ENCODE measurements around the gene CDK5RAP2. TPM values are rescaled to one million over a fixed set of nuclear protein-coding genes. Genes with fewer than 3 reads are reported as not detected.

Gene CDK5RAP2
- total and polyA plus RNA-seq, 2 experiments from 2014 or later: 52.6 to 77.0 TPM

DNA sequence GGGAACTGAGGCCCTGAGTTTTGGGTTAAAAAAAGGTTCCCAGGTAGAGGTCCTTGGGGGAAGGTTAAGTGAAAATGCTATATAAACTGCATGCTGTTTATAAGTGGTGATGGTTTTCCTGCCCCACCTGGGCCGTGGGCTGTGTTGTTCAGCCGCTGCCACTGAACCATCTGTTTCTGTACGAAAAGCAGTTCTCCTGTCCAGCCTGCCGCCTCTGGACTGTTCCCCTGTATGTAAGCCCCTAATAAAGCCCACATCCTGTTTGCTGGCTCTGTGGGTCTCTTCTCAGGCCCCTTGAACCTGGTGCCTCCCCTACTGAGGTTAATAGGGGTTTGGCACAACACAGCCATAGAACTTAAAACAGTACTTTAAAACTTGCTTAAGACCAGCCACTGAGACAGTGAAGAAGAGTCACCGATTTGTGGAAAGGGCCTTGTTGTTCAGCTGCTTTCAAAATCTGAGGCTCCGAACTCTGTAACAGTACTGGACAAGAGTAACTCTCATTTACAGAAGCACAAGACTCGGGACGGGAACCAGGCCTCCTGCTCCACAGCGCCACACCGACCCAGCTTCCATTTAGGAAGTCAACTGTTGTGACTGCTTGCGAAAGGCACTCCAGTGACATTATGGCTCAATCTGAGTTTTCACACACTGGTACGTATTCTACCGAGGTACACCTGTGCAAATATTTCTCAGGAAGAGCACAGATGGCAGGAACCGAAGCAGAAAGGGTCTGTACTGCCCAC is 192.5 kb downstream of the CDK5RAP2 start:
- H3K9me2 ChIP-seq (ENCODE audit: insufficient read depth): no peaks in the 10 kb centered on the region
- peaks cover 11% of the 10 kb centered on the region; the same call in 1 of the 2 replicates for H3K36me3 ChIP-seq (ENCODE audit: low read depth)
- no peaks in the 10 kb centered on the region for H3K27me3 ChIP-seq (replicated peaks; ENCODE audit: insufficient read depth)
- no peaks in the 10 kb centered on the region for H3F3A ChIP-seq (ENCODE audit: insufficient read depth)
- H2AFZ ChIP-seq: no peak overlapping the region
- no peaks in the 10 kb centered on the region for H4K20me1 ChIP-seq (ENCODE audit: insufficient read depth)
- no peaks in the 10 kb centered on the region for H3K79me2 ChIP-seq (ENCODE audit: insufficient read depth)
- H3K4me3 ChIP-seq: no peak overlapping the region
- DNase-seq: no peak
- WGBS, 2 experiments (ENCODE audit: low coverage in 1 of 2, low lambda C conversion rate in 2 of 2, missing lambda C conversion rate in 2 of 2): 89 to 90% methylated on average over 14 of the region's 14 CpGs
- H3K4me1 ChIP-seq (ENCODE audit: insufficient read depth): peaks cover 8% of the 10 kb centered on the region; the same call in 1 of the 2 replicates
- no peak overlapping the region for H3K9ac ChIP-seq
- TF ChIP-seq EZH2 (IDR thresholded peaks at IDR 0.05; ENCODE audit: insufficient read depth, poor library complexity, severe bottlenecking) (no peak), EZH2phosphoT487 (IDR thresholded peaks at IDR 0.05; ENCODE audit: insufficient read depth, low read depth) (no peak)
- in situ Hi-C loops (cut with MboI): no loop called here
- no peaks in the 10 kb centered on the region for H3K9me3 ChIP-seq (ENCODE audit: low read depth)
- no peak overlapping the region for H3K4me2 ChIP-seq (ENCODE audit: unreplicated experiment)
- no peak overlapping the region for H3K27ac ChIP-seq

DNA sequence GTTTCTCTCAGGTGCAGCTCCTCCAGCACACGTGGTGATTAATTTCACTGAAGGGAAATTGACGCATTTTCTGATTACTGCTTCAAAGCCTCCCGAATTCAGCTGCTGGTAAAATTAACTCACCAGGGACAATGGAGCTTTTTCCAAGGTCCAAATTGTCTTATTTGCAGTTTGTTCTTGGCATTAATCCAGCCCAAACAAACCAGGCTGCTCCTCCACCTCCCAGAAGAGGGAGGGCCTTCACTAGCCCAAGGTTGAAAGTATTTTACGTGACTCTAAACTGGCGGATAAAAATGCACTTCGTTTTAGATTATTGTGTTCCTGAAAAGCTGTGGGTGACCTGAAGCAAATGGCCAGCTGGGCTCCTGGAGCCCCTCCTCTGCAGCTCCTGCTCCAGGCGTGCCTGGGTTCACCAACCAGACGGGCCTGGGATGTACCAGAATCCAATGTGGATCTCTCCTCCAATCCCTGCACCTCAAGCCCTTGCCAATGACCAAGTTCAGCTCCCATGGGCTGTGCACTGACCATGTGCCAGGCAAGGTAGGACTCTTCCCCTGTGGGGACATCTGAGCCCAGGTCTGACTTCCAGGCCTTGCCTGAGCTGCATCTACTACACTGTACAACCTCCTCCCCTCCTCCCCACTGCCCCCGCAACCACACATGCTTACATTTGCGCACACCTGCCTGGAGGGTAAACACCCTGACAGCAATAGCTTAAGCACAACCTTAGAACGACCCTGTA is 193.4 kb downstream of the CDK5RAP2 start:
- no peak overlapping the region for H2AFZ ChIP-seq
- no peak for TF ChIP-seq EZH2phosphoT487 (IDR thresholded peaks at IDR 0.05; ENCODE audit: insufficient read depth, low read depth)
- no peak for TF ChIP-seq EZH2 (IDR thresholded peaks at IDR 0.05; ENCODE audit: insufficient read depth, poor library complexity, severe bottlenecking)
- H3K79me2 ChIP-seq (ENCODE audit: insufficient read depth): no peaks in the 10 kb centered on the region
- H3K4me1 ChIP-seq (ENCODE audit: insufficient read depth): peaks cover 8% of the 10 kb centered on the region; the same call in 1 of the 2 replicates
- 70 to 77% methylated on average over 11 of the region's 11 CpGs for WGBS, 2 experiments (ENCODE audit: low coverage in 1 of 2, low lambda C conversion rate in 2 of 2, missing lambda C conversion rate in 2 of 2)
- H3K27me3 ChIP-seq (replicated peaks; ENCODE audit: insufficient read depth): no peaks in the 10 kb centered on the region
- no peak overlapping the region for H3K27ac ChIP-seq
- no peaks in the 10 kb centered on the region for H3K9me3 ChIP-seq (ENCODE audit: low read depth)
- no peaks in the 10 kb centered on the region for H3F3A ChIP-seq (ENCODE audit: insufficient read depth)
- in situ Hi-C loops (cut with MboI): no loop called here
- no peak overlapping the region for H3K4me3 ChIP-seq
- H3K9me2 ChIP-seq (ENCODE audit: insufficient read depth): no peaks in the 10 kb centered on the region
- H3K4me2 ChIP-seq (ENCODE audit: unreplicated experiment): no peak overlapping the region
- DNase-seq: no peak
- no peak overlapping the region for H3K9ac ChIP-seq
- 0 out of 2 replicates have a peak, but pooled peaks cover 6% of the 10 kb centered on the region for H3K36me3 ChIP-seq (ENCODE audit: low read depth)
- H4K20me1 ChIP-seq (ENCODE audit: insufficient read depth): no peaks in the 10 kb centered on the region

DNA sequence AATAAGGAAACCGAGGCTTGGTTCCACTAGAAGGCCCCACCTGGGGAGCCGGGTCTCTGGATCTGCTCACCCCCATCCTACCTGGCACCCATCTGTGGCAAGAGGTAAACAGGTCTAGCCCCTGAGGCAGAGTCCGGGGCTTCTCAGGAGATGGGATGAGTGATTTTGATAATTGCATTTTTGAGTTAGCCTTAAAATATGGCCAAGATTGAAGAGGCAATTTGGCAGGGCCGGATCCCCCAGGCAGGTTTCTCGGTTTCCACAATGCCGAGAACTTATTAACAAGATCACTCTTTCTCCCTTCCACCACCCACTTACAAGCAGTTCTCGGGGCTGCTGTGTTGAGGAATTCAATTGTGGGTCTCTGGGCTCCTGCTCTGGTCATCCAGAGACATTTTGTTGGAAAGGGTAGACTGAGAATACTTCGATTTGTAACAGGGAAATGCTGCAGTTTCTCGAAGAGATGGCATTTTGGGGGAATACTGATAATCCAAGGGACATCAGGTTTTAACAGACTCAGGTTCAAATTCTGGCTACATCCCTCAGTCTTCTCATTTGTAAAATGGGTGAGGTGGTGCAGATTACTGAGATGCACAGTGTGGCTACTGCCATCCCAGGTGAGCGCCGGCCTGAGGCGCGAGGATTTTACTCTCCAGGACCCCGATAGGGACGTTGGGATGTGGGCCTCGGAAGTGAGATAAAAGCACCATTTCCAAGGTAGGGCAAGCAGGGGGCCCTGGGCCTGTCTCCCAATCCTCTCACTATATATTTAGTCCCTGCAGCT is 194.2 kb downstream of the CDK5RAP2 start:
- no peaks in the 10 kb centered on the region for H3K9me2 ChIP-seq (ENCODE audit: insufficient read depth)
- H3K9ac ChIP-seq: no peak overlapping the region
- no peak overlapping the region for H3K4me2 ChIP-seq (ENCODE audit: unreplicated experiment)
- TF ChIP-seq EZH2 (IDR thresholded peaks at IDR 0.05; ENCODE audit: insufficient read depth, poor library complexity, severe bottlenecking) (no peak), EZH2phosphoT487 (IDR thresholded peaks at IDR 0.05; ENCODE audit: insufficient read depth, low read depth) (no peak)
- no peaks in the 10 kb centered on the region for H4K20me1 ChIP-seq (ENCODE audit: insufficient read depth)
- H3F3A ChIP-seq (ENCODE audit: insufficient read depth): no peaks in the 10 kb centered on the region
- H2AFZ ChIP-seq: no peak overlapping the region
- H3K9me3 ChIP-seq (ENCODE audit: low read depth): no peaks in the 10 kb centered on the region
- no peaks in the 10 kb centered on the region for H3K79me2 ChIP-seq (ENCODE audit: insufficient read depth)
- H3K36me3 ChIP-seq (ENCODE audit: low read depth): 0 out of 2 replicates have a peak, but pooled peaks cover 6% of the 10 kb centered on the region
- 92% methylated on average over 16 of the region's 16 CpGs for WGBS, 2 experiments (ENCODE audit: low coverage in 1 of 2, low lambda C conversion rate in 2 of 2, missing lambda C conversion rate in 2 of 2)
- H3K27me3 ChIP-seq (replicated peaks; ENCODE audit: insufficient read depth): no peaks in the 10 kb centered on the region
- H3K4me3 ChIP-seq: no peak overlapping the region
- no peak for DNase-seq
- in situ Hi-C loops (cut with MboI): no loop called here
- no peak overlapping the region for H3K27ac ChIP-seq
- H3K4me1 ChIP-seq (ENCODE audit: insufficient read depth): peaks cover 8% of the 10 kb centered on the region; the same call in 1 of the 2 replicates

DNA sequence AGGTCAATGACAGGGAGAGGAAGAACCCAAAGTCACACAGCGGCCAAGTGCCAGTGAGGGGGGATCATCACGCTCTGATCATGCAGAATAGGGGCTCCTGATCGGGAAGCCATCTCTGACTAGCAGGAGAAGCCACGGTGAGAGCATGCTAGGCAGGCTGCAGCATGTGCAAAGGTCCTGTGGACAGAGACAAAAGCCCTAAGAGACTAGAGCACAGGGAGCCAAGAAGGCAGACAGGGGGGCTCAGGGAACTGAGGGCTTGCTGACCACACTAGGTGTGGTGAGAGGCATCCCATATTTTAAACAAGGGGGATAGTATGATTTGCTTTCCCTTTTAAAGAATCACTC is 195.1 kb downstream of the CDK5RAP2 start:
- TF ChIP-seq EZH2phosphoT487 (IDR thresholded peaks at IDR 0.05; ENCODE audit: insufficient read depth, low read depth) (no peak), EZH2 (IDR thresholded peaks at IDR 0.05; ENCODE audit: insufficient read depth, poor library complexity, severe bottlenecking) (no peak)
- Histone ChIP-seq H3K9me2 (ENCODE audit: insufficient read depth) (no peaks in the 10 kb centered on the region), H3K4me2 (ENCODE audit: unreplicated experiment) (no peak overlapping the region), H3K9me3 (ENCODE audit: low read depth) (no peaks in the 10 kb centered on the region), H3K4me1 (ENCODE audit: insufficient read depth) (peaks cover 8% of the 10 kb centered on the region; the same call in 1 of the 2 replicates), H3K36me3 (ENCODE audit: low read depth) (0 out of 2 replicates have a peak, but pooled peaks cover 6% of the 10 kb centered on the region), H3K27me3 (replicated peaks; ENCODE audit: insufficient read depth) (no peaks in the 10 kb centered on the region), H3K79me2 (ENCODE audit: insufficient read depth) (no peaks in the 10 kb centered on the region), H3F3A (ENCODE audit: insufficient read depth) (no peaks in the 10 kb centered on the region), H3K9ac (no peak overlapping the region), H4K20me1 (ENCODE audit: insufficient read depth) (no peaks in the 10 kb centered on the region), H2AFZ (no peak overlapping the region), H3K4me3 (no peak overlapping the region), H3K27ac (no peak overlapping the region)
- no peak for DNase-seq
- in situ Hi-C loops (cut with MboI): no loop called here
- 98 to 99% methylated on average over 4 of the region's 4 CpGs for WGBS, 2 experiments (ENCODE audit: low coverage in 1 of 2, low lambda C conversion rate in 2 of 2, missing lambda C conversion rate in 2 of 2)
